ENCODE results near the gene POLR3H.
"Not testable (repeated sequence)": the region's sequence is repeated elsewhere in the genome, so short reads cannot be mapped to it uniquely, and the experiment has no call there.

POLR3H gene

GRCh38 chr22:41563051-41563711 is 18.9 kb upstream of the POLR3H start:
- DNase-seq, result no peak

DNA sequence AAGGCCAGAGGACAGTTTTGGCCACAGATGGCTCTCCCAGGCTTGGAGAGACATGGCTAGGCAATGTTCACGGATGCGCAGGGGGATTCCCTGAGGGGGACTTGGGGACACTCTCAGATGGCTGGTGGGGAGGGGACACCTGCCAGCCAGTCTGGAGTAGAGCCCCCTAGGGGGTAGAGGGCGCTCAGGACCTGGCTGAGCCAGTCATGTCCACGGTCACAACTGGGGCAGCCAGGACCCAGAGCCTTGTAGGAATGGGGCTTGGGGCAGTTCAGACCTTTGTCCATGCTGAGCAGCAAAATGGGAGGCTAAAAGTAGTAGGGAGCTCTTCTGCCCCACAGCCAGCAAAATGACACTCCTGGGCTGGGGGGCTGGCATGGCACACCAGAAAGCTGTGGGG is 18.2 kb upstream of the POLR3H start:
- DNase-seq, result no peak

- no peak for DNase-seq
Measured at GRCh38 chr22:41561788-41562187, 17.5 kb upstream of the POLR3H start.

- no peak for DNase-seq
Measured at GRCh38 chr22:41561335-41561734, 17.1 kb upstream of the POLR3H start.

GRCh38 chr22:41560095-41560471 is 15.8 kb upstream of the POLR3H start:
- no peak for DNase-seq

DNA sequence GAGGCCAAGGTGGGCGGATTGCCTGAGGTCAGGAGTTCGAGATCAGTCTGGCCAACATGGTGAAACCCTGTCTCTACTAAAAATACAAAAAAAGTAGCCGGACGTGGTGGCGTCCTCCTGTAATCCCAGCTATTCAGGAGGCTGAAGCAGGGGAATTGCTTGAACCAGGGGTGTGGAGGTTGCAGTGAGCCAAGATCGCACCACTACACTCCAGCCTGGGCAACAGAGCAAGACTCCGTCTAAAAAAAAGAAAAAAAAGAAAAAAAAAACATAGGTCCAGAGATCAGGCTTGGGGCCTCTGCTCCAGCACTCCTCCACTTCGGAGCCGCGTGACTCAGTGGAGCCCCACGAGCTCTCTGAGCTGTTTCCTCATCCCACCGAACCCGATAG is 14.0 kb upstream of the POLR3H start:
- DNase-seq, result not testable (repeated sequence)

GRCh38 chr22:41557401-41558240 is 13.4 kb upstream of the POLR3H start:
- DNase-seq, result no peak

DNA sequence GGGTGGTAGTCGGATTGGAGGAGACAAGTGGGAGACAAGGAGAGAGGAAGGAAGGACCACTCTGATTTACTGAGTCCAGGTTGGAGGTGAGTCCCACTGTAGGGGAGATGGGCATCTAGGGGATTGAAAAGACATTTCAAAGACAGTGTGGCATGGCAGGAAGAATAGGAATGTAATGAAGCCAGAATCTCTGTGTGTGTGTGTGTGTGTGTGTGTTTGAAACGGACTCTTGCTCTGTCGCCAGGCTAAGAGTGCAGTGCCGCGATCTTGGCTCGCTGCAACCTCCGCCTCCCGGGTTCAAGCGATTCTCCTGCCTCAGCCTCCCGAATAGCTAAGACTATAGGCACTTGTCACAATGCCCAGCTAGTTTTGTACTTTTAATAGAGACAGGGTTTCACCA is 12.3 kb upstream of the POLR3H start:
- DNase-seq, result no peak

GRCh38 chr22:41555325-41555982 is 11.2 kb upstream of the POLR3H start:
- no peak for DNase-seq

DNA sequence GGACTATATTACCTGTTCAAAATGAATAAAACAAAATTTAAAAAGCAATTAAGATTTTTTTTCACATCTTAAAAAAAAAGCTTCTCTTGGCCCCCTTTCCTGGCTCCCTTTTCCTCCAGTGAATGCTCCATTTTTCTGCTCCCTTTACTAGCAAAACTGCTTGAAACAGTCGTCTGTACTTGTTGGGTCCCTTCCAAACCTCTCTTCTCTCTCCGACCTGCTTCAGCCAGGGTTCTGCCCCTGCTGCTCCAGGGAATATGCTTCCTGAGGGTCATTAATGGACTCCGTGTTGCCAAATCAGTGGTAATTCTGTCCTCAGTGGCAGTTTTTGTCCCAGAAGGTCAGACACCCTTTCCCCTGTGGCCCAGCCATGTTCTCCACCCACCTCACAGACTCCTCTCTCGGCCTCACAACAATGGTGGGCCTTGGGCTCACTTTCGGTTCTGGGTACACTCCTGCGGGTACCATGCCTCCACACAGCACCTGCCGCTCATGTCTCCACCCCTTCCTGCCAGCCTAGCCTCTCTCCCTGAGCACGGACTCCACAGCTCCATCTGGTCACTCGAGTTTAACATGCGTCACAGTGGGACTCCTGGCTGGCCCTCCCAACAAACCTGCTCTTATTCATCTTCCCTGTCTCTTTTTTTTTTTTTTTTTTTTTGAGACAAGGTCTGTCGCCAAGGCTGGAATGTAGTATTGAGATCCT is 7.8 kb upstream of the POLR3H start:
- no peak for DNase-seq

- no peak for DNase-seq
Measured at GRCh38 chr22:41550952-41551491, 6.8 kb upstream of the POLR3H start.

GRCh38 chr22:41548830-41549211 is 4.6 kb upstream of the POLR3H start:
- DNase-seq, result no peak

DNA sequence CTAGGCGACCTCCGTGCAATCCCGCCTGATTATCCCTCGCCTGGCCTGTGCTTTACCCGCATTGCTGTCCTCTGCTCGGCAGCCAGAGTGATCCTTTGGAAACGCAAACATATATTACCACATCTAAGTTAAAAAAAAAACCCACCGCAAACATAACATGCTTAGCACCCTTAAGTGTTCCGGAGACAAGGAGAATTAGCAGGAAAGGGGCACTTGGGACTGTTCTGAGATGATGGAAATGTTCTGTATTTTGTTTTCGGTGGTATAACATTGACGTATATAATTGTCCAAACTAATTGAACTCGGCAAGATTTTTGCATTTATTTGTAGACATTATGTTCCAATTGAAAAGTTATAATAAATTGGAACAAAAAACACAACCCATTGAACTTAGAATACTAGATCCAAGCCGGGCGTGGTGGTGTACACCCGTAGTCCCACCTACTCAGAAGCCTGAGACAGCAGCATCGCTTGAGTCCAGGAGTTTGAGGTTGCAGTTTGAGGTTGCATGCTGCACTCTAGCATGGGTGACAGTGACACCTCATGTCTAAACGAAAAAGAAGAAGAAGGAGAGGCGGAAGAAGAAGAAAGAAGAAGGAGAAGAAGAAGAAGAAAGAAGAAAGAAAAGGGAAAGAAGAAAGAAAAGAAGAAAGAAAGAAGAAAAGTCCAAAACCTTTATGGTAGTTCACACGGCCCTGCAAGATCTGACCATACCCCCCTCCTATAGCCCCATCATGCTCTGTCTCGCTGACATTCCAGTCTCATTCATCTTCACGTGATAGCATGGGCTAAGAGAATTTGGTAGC is 604 bp upstream of the POLR3H start:
- no peak for DNase-seq

GRCh38 chr22:41542224-41542623 is 2.0 kb downstream of the POLR3H start:
- DNase-seq, result no peak

DNA sequence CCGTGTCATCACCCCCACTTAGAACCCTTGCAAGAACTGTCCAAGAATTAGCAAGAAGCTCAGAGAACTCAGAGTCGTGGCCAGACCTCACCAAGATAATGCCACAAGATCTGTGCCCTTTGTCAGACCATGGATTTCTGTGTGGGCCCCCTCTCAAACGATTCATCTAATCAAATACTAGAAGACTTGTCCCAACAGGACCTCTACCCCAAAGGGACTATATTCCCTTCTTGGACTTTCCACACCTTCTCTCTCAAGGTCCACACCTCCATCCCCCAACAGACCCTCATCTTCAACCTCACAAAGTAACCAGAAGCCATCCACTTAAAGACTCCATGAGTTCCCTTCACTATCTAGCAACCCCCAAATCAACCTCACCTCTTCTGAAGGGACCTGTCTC is 2.8 kb downstream of the POLR3H start:
- no peak for DNase-seq

- DNase-seq, result no peak
Measured at GRCh38 chr22:41540365-41540764, 3.9 kb downstream of the POLR3H start.

DNA sequence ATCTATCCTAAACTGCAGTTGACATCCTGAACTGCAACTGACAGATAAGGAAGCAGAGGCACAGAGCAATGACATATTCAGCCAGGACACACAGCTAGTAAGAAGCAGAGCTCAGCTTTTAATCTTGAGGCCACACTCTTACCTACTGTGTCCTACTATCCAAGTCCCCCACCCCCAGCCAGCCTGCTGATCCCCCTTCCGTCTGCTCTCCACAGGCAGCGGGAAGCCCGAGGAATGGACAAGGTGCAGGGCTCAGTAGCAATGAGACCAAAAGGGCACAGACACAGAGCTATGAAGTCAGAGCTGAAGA is 4.3 kb downstream of the POLR3H start:
- DNase-seq, result no peak

- DNase-seq, result no peak
Measured at GRCh38 chr22:41539146-41540005, 4.9 kb downstream of the POLR3H start.

DNA sequence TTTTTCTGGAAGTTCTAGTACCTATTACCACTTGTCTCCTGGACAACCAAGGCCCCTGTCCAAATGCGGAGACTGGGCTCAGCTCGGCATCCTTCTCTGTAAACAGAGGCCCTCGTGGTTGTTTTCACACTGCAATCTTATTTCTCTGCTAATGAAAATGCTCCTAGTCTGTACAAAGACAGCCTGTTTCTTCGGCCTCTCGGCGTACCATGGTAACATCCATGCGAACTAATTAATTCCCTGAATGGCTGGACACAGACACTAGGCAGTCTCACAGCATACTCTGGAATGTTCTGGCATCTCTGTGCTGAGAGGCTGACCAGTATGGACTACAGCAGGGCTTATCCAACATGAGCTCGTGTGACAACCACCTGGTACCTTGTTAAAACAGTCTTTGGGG is 5.7 kb downstream of the POLR3H start:
- no peak for DNase-seq

DNA sequence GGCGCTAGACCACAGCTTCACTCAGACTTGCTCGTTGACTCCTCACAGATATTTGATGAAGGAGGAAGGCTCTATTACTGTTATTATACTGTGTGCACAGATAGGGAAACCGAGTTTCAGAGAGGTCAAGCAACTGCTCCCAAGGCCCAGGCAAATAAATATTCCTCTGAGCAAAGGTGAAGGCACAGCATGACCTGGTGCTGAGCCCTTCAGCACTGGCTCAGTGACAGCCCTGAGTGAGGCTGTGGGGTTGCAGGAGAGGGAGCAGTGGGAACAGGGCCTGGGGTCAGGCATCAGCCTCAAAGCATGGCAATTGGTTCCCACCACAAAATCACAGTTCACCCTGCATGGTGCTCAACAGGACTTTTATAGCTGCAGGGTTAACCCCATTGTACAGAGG is 7.1 kb downstream of the POLR3H start:
- DNase-seq, result no peak

DNA sequence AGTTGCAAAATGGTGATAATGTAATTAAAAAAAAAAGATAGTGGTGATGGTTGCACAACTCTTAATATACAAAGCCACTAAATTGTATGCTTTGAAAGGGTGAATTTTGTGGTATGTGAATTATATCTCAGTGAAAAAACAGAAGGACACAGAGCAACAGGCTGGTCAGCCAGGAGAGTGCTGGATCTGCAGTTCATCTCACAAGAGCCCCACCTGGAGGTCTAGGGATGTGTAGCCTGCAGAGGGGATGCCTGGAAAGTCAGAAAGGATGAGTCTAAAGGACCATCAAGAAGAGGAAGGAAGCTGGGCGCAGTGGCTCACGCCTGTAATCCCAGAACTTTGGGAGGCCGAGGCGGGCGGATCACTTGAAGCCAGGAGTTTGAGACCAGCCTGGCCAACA is 9.0 kb downstream of the POLR3H start:
- DNase-seq, result no peak

- no peak for DNase-seq
Measured at GRCh38 chr22:41534219-41534618, 10.1 kb downstream of the POLR3H start.
